GM12878 (cell line): ENCODE results near the gene ANKRD28. TPM values are rescaled to one million over a fixed set of nuclear protein-coding genes. Genes with fewer than 3 reads are reported as not detected.

ENCODE experiments used
- ESRRA ChIP-seq: IDR thresholded peaks from 2 replicates; pipeline ENCODE4 v1.6.1; 2012; ENCODE audit warnings: mild to moderate bottlenecking, low read length, improper control_type of control experiment
- GABPA ChIP-seq: IDR thresholded peaks from 2 replicates; pipeline ENCODE4 v1.6.1; 2014; ENCODE audit warnings: antibody characterized with exemption, low read depth, mild to moderate bottlenecking, inconsistent platforms
- HCFC1 ChIP-seq: fragments of 150-350 bp; IDR thresholded peaks from 2 replicates; pipeline ENCODE4 v1.6.1; 2014; ENCODE audit warnings: low read length
- MXI1 ChIP-seq: fragments of 150-350 bp; IDR thresholded peaks from 2 replicates; pipeline ENCODE4 v1.6.1; 2011; ENCODE audit warnings: low read depth, mild to moderate bottlenecking, inconsistent platforms, low read length, improper control_type of control experiment
- SREBF2 ChIP-seq: IDR thresholded peaks from 2 replicates; pipeline ENCODE4 v1.6.1; 2012; ENCODE audit warnings: mild to moderate bottlenecking, low read length
- polyA plus RNA-seq, 11 experiments: library from polyadenylated mRNA; depleted of rRNA in 4 of 11; unstranded in 6 of 11; stranded (reverse) in 5 of 11; fragments of >200 nt; fragmentation: Nextera tagmentation in 4 of 11; fragmentation: Illumina TruSeq in 1 of 11; extraction: Ambion mirVana in 4 of 11; extraction: Trizol in 1 of 11; gene quantifications; 1 replicate in 1 of 11; 2 replicates in 10 of 11; pipeline versions ENCODE4 v1.2.1 to v1.2.3, GENCODE V29; 2011 to 2016; ENCODE audit warnings: inconsistent platforms in 2 of 11, missing spikeins in 2 of 11, low read depth in 1 of 11
- total RNA-seq, 4 experiments: library from RNA; depleted of rRNA in 3 of 4; stranded (reverse); fragments of >200 nt in 3 of 4; fragmentation: Illumina TruSeq in 1 of 4; extraction: Trizol in 1 of 4; gene quantifications; 2 replicates each; pipeline versions ENCODE4 v1.2.1 to v1.2.3, GENCODE V29; 2013 to 2021
- TF ChIP-seq, protein P1 (sequence below): IDR thresholded peaks from 2 replicates; pipeline ENCODE4 v1.6.1; 2012; ENCODE audit warnings: low read depth, low read length, improper control_type of control experiment
- TF ChIP-seq, protein P2 (sequence below): fragments of 450-650 bp; IDR thresholded peaks from 2 replicates; pipeline ENCODE4 v1.6.1; 2017; ENCODE audit warnings: mild to moderate bottlenecking, moderate library complexity
- TF ChIP-seq, protein P3 (sequence below): IDR thresholded peaks from 2 replicates; pipeline ENCODE4 v1.6.1; 2011; ENCODE audit warnings: low read depth, mild to moderate bottlenecking, low read length, moderate library complexity, borderline replicate concordance; ENCODE audit errors: extremely low read depth

Gene ANKRD28
- total and polyA plus RNA-seq, 10 of the 15 experiments (the other 5 are each of a cell fraction or from before 2014, with no cell fraction given), result 11.2 to 105 (median 38.3) TPM

DNA sequence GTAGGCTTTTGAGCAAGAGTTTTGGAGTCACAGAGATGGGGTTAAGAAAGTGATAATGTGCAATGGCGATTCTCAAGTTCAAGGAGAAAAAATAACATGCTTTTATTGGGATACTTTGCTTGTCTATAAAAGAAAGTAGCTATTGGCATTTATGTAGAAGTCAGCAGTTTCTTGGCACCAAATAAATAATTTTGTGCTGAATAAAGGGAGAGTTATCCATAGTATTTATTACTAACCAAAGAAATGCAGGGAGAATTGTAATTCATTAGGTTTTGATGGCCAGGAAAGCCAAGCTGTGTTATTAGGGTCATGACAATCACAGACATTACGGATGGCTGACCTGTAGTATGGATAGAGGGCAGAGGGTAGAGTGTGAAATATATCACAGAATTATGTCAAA, 163.1 kb downstream of the ANKRD28 start (continued):
- TF ChIP-seq GABPA (no peak), HCFC1 (no peak), MXI1 (no peak), ESRRA (no peak), SREBF2 (no peak)
- TF ChIP-seq, protein P1, sequence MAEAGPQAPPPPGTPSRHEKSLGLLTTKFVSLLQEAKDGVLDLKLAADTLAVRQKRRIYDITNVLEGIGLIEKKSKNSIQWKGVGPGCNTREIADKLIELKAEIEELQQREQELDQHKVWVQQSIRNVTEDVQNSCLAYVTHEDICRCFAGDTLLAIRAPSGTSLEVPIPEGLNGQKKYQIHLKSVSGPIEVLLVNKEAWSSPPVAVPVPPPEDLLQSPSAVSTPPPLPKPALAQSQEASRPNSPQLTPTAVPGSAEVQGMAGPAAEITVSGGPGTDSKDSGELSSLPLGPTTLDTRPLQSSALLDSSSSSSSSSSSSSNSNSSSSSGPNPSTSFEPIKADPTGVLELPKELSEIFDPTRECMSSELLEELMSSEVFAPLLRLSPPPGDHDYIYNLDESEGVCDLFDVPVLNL, result no peak
- TF ChIP-seq, protein P2, sequence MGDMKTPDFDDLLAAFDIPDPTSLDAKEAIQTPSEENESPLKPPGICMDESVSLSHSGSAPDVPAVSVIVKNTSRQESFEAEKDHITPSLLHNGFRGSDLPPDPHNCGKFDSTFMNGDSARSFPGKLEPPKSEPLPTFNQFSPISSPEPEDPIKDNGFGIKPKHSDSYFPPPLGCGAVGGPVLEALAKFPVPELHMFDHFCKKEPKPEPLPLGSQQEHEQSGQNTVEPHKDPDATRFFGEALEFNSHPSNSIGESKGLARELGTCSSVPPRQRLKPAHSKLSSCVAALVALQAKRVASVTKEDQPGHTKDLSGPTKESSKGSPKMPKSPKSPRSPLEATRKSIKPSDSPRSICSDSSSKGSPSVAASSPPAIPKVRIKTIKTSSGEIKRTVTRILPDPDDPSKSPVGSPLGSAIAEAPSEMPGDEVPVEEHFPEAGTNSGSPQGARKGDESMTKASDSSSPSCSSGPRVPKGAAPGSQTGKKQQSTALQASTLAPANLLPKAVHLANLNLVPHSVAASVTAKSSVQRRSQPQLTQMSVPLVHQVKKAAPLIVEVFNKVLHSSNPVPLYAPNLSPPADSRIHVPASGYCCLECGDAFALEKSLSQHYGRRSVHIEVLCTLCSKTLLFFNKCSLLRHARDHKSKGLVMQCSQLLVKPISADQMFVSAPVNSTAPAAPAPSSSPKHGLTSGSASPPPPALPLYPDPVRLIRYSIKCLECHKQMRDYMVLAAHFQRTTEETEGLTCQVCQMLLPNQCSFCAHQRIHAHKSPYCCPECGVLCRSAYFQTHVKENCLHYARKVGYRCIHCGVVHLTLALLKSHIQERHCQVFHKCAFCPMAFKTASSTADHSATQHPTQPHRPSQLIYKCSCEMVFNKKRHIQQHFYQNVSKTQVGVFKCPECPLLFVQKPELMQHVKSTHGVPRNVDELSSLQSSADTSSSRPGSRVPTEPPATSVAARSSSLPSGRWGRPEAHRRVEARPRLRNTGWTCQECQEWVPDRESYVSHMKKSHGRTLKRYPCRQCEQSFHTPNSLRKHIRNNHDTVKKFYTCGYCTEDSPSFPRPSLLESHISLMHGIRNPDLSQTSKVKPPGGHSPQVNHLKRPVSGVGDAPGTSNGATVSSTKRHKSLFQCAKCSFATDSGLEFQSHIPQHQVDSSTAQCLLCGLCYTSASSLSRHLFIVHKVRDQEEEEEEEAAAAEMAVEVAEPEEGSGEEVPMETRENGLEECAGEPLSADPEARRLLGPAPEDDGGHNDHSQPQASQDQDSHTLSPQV, result no peak
- TF ChIP-seq, protein P3, sequence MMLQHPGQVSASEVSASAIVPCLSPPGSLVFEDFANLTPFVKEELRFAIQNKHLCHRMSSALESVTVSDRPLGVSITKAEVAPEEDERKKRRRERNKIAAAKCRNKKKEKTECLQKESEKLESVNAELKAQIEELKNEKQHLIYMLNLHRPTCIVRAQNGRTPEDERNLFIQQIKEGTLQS, result no peak
- TF ChIP-seq, all 136 proteins: peak for 0
